Measurements from ENCODE around the gene ZNF354B.

The ZNF354B gene

DNA sequence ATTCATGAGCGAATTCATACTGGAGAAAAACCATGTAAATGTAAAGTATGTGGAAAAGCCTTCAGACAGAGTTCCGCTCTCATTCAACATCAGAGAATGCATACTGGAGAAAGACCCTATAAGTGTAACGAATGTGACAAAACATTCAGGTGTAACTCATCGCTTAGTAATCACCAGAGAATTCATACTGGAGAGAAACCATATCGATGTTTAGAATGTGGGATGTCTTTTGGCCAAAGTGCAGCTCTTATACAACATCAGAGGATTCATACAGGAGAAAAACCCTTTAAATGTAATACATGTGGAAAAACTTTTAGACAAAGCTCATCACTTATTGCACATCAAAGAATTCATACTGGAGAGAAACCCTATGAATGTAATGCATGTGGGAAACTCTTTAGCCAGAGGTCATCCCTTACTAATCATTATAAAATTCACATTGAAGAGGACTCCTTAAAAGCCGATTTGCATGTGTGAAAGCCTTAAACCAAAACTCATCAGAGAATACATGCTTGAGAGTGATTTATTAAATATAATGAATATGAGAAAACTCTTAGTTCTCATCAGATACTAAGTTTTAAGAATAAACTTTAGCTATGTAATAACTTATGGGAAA lies 24.2 kb downstream of the ZNF354B start:
- DNase-seq: no peak

DNA sequence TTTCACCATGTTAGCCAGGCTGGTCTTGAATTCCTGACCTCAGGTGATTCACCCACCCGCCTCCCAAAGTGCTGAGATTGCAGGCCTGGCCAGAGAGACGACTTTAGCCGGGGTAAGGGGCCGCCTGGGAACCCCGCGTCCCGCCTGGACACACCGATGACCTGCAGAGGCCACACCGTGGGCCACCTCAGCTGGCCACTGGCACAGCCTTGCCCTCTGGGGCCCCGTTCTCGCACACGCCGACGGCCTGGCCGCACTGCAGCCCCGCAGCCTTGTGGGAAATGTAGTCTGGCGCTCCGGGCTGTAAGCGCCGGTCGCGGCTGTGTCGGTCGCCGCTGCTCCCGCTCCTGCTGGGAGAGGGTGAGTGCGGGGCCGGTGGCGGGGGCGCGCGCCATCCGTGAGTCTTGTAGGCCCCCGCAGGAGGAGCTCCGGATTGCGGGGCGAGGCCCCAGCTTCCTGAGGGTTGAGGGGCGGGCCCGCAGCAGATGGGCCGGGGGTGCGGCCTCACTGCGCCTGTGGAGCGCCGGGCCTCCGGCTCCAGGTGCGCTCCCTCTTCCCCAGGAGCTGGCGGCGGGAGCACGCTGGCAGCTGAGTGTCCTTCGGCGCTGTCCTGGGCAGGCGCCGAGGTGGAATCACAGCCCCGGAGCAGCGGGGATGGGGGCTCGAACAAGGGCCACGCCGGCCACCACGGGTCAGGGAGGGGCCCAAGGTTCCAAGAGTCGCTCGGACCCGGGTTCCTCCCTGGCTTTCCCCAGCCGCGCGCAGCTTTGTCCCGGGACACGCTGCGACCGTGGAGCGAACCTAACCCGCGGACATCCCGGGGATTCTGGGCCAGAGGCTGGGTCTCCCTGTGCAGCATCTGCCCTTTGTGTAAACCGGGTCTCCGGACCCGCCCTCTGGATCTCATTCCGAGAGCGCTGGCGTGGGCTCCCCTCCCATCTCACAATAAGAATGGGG lies 36.1 kb downstream of the ZNF354B start, which contains the start of gene ZFP2:
Gene ZFP2 (plus strand): TSS at position 299 of the 957 bp plus-strand sequence. CDS start 35,401 bp downstream, outside the sequence.
- peak; percentile 57 for DNase-seq

DNA sequence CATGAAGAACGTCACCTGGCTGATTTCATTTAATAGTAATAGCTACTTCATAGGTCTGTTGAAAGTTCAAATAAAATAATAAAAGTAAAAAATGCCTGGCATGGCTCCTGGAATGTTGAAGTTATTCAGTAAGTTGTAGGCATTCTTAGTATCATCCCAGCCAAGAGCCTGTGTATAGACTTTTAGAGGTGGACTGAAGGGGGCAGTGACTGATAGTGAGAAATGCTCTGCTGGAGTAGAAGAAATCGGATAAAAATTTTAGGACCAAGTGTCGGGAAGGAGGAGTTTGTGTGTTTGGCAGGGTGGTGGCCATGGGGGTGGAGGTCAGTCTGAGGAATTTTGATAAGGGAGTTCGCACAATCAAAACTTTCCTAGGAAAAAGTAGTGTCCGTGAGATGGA lies 39.5 kb downstream of the ZNF354B start:
- DNase-seq: no peak

DNA sequence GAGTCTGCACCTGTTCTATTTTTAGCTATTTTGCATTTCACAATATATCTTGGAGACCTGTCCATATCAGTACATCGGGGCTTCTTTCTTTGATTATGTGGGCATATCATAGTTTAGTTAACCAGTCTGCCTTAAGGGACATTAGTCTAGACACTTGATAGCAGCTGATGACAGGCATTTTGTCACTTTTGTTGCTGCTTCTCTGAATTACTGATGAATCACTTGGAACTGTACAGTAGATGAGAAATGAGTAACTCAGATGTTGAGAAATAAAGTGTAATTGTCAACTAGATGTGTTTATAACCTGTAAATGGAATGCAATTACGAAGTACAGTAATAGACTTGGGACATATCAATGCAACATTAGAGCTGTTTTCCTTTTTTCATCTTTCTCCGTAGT lies 43.1 kb downstream of the ZNF354B start:
- no peak for DNase-seq

DNA sequence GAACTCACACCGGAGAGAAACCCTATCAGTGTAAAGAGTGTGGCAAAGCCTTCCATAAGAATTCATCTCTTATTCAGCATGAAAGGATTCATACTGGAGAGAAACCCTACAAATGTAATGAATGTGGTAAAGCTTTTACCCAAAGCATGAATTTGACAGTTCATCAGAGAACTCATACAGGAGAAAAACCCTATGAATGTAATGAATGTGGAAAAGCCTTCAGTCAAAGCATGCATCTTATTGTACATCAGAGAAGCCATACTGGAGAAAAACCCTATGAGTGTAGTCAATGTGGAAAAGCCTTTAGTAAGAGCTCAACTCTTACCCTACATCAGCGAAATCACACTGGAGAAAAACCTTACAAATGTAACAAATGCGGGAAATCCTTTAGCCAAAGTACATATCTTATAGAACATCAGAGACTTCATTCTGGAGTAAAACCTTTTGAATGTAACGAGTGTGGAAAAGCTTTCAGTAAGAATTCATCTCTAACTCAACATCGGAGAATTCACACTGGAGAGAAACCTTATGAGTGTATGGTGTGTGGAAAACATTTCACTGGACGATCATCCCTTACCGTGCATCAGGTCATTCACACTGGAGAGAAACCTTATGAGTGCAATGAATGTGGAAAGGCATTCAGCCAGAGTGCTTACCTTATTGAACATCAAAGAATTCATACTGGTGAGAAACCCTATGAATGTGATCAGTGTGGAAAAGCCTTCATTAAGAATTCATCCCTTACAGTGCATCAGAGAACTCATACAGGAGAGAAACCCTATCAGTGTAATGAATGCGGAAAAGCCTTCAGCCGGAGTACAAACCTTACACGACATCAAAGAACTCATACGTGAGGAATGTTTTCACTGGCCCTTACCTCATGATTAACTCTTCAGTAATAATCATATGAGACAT lies 72.3 kb downstream of the ZNF354B start:
- DNase-seq: no peak
